DMS 273 treated with DMSO at 0.1 percent for 48 hours (cell line): Measurements from ENCODE around the gene SETD3.
A peak's percentile ranks its signal among the peaks of the same experiment; 100 is the strongest.
"Not testable (repeated sequence)": the region's sequence is repeated elsewhere in the genome, so short reads cannot be mapped to it uniquely, and the experiment has no call there.

Experiments used
- DNase-seq: peaks from one replicate; lab custom pipeline; 2025; lab: John Stamatoyannopoulos, UW

The SETD3 gene

GRCh38 chr14:99359906-99360305 lies 120.8 kb downstream of the SETD3 start:
- DNase-seq, result no peak

- no peak for DNase-seq
Observed at GRCh38 chr14:99357916-99358390, 122.7 kb downstream of the SETD3 start.

- DNase-seq, result no peak
Observed at GRCh38 chr14:99357151-99357915, 123.3 kb downstream of the SETD3 start.

GRCh38 chr14:99356031-99356608 lies 124.5 kb downstream of the SETD3 start:
- DNase-seq, result no peak

GRCh38 chr14:99354166-99354875 lies 126.3 kb downstream of the SETD3 start:
- no peak for DNase-seq

GRCh38 chr14:99352688-99353280 lies 127.9 kb downstream of the SETD3 start:
- DNase-seq, result no peak

GRCh38 chr14:99351166-99352007 lies 129.3 kb downstream of the SETD3 start:
- DNase-seq, result no peak

GRCh38 chr14:99350751-99351150 lies 129.9 kb downstream of the SETD3 start:
- DNase-seq, result no peak

- no peak for DNase-seq
Observed at GRCh38 chr14:99349721-99350495, 130.8 kb downstream of the SETD3 start.

GRCh38 chr14:99348816-99349614 lies 131.6 kb downstream of the SETD3 start:
- DNase-seq, result peak; percentile 59

- DNase-seq, result not testable (repeated sequence)
Observed at GRCh38 chr14:99348231-99348630, 132.4 kb downstream of the SETD3 start.
